HCT116 (cell line): Measurements from ENCODE around the gene SMIM35.

Experiments
- POLR2AphosphoS5 ChIP-seq: IDR thresholded peaks from 2 replicates; pipeline ENCODE4 v1.6.1; 2011; ENCODE audit warnings: mild to moderate bottlenecking, low read depth, low read length, moderate library complexity
- TF ChIP-seq, protein P1 (sequence below), 3 experiments: fragments of 200-600 bp in 1 of 3; sonication (generic) in 1 of 3; IDR thresholded peaks in 2 of 3; conservative IDR thresholded peaks in 1 of 3; 2 replicates each; pipeline ENCODE4 v1.5.1; 2012 to 2017; ENCODE audit warnings: low read depth in 2 of 3, low read length in 2 of 3, antibody characterized with exemption in 1 of 3, borderline replicate concordance in 1 of 3, control low read depth in 1 of 3, mild to moderate bottlenecking in 1 of 3, mixed read lengths in 1 of 3, mixed run types in 1 of 3, moderate library complexity in 1 of 3; ENCODE audit not compliant: insufficient read depth in 1 of 3
- TF ChIP-seq, protein P2 (sequence below): IDR thresholded peaks from 2 replicates; pipeline ENCODE4 v1.6.1; 2012; ENCODE audit warnings: low read depth

DNA sequence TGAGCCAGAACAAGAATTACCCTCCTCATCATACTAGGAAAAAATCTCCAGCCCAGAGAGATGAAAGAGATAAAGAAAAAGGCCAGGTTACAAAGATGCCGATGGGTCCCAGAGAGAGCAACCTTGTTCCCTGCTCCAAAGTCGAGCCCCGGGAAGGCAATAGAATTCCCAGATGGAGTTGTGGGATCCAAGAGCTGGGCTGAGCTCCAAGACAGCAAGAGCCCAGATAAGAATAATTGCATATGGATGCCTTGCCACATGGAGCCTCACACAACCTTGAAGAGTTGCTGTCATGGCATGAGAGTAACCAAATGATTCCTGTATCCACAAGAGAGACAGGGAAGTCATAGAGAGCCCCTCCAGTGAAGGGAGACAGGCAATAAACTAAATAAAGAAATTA is 69.7 kb downstream of the SMIM35 start:
- TF ChIP-seq, protein P1, sequence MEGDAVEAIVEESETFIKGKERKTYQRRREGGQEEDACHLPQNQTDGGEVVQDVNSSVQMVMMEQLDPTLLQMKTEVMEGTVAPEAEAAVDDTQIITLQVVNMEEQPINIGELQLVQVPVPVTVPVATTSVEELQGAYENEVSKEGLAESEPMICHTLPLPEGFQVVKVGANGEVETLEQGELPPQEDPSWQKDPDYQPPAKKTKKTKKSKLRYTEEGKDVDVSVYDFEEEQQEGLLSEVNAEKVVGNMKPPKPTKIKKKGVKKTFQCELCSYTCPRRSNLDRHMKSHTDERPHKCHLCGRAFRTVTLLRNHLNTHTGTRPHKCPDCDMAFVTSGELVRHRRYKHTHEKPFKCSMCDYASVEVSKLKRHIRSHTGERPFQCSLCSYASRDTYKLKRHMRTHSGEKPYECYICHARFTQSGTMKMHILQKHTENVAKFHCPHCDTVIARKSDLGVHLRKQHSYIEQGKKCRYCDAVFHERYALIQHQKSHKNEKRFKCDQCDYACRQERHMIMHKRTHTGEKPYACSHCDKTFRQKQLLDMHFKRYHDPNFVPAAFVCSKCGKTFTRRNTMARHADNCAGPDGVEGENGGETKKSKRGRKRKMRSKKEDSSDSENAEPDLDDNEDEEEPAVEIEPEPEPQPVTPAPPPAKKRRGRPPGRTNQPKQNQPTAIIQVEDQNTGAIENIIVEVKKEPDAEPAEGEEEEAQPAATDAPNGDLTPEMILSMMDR (IDR thresholded peaks at IDR 0.05 in 2 of 3, conservative IDR thresholded peaks at IDR 0.05 in 1 of 3; ENCODE audit: borderline replicate concordance in 1 of 3, insufficient read depth in 1 of 3, low read depth in 2 of 3, low read length in 2 of 3), result no peak
- TF ChIP-seq, protein P2, sequence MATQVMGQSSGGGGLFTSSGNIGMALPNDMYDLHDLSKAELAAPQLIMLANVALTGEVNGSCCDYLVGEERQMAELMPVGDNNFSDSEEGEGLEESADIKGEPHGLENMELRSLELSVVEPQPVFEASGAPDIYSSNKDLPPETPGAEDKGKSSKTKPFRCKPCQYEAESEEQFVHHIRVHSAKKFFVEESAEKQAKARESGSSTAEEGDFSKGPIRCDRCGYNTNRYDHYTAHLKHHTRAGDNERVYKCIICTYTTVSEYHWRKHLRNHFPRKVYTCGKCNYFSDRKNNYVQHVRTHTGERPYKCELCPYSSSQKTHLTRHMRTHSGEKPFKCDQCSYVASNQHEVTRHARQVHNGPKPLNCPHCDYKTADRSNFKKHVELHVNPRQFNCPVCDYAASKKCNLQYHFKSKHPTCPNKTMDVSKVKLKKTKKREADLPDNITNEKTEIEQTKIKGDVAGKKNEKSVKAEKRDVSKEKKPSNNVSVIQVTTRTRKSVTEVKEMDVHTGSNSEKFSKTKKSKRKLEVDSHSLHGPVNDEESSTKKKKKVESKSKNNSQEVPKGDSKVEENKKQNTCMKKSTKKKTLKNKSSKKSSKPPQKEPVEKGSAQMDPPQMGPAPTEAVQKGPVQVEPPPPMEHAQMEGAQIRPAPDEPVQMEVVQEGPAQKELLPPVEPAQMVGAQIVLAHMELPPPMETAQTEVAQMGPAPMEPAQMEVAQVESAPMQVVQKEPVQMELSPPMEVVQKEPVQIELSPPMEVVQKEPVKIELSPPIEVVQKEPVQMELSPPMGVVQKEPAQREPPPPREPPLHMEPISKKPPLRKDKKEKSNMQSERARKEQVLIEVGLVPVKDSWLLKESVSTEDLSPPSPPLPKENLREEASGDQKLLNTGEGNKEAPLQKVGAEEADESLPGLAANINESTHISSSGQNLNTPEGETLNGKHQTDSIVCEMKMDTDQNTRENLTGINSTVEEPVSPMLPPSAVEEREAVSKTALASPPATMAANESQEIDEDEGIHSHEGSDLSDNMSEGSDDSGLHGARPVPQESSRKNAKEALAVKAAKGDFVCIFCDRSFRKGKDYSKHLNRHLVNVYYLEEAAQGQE, result no peak
- TF ChIP-seq POLR2AphosphoS5, result no peak
